Measurements from ENCODE around the gene PBX4.

PBX4 gene

GRCh38 chr19:19643158-19644053 lies 24.9 kb upstream of the PBX4 start, which contains the start of gene GMIP:
Gene GMIP, minus strand, starts transcription at chr19:19643657. Its CDS starts 128 bp downstream, at chr19:19643529.
- Histone ChIP-seq H3K27ac (ENCODE audit: extremely low read depth, low read depth, low read length) (peak within 1 kb of the TSS; percentile 46; the same call in 1 of the 2 replicates), H3K36me3 (ENCODE audit: control insufficient read depth in 2 of 2, insufficient read depth in 1 of 2, low read length in 2 of 2) (peaks cover 6 to 43% of the 10 kb centered on the region in 2 experiments; a peak in 2 of 3 replicates), H3K4me3 (ENCODE audit: low read depth, low read length) (peak within 1 kb of the TSS; percentile 81), H3K4me1 (ENCODE audit: control insufficient read depth, insufficient read depth, low read length) (no peaks in the 10 kb centered on the region), H3K9me3 (ENCODE audit: control insufficient read depth, insufficient read depth, low read depth, low read length) (no peaks in the 10 kb centered on the region)
- POLR2A ChIA-PET = no interaction called here
- CTCF ChIA-PET = interaction anchor here (0.7 to 2.5 kb wide), 13 partner anchors 8 to 153 kb away, joined by 3 to 47 read pairs (median 4); no protein-coding TSS in a partner anchor
- TF ChIP-seq ZNF133 (tag by site-specific recombination; IDR thresholded peaks at IDR 0.05) (no peak), ZNF211 (tag by site-specific recombination; IDR thresholded peaks at IDR 0.05; ENCODE audit: low read depth) (no peak), ZBTB20 (tag by site-specific recombination; IDR thresholded peaks at IDR 0.05) (no peak), ZNF184 (tag by site-specific recombination; IDR thresholded peaks at IDR 0.05) (no peak), ZBTB11 (tag by site-specific recombination; conservative IDR thresholded peaks at IDR 0.05; ENCODE audit: low read depth) (0 out of 2 replicates have a peak, but pooled peaks have one; percentile 14), SCRT1 (tag by site-specific recombination; IDR thresholded peaks at IDR 0.05; ENCODE audit: borderline replicate concordance) (no peak), ZNF792 (tag by site-specific recombination; IDR thresholded peaks at IDR 0.05) (no peak), ZNF624 (tag by site-specific recombination; IDR thresholded peaks at IDR 0.05) (no peak), CTCF (tag by site-specific recombination; IDR thresholded peaks at IDR 0.05) (peak; percentile 62), ZEB2 (tag by site-specific recombination; IDR thresholded peaks at IDR 0.05) (peak; percentile 69; the same call in 1 of the 2 replicates), KLF1 (tag by site-specific recombination; IDR thresholded peaks at IDR 0.05) (no peak), ZNF140 (tag by site-specific recombination; IDR thresholded peaks at IDR 0.05) (no peak), ZNF776 (tag by site-specific recombination; IDR thresholded peaks at IDR 0.05; ENCODE audit: borderline replicate concordance) (no peak), YY1 (tag by site-specific recombination; IDR thresholded peaks at IDR 0.05) (no peak), ZNF660 (tag by site-specific recombination; IDR thresholded peaks at IDR 0.05) (no peak), BCL11A (tag by site-specific recombination; IDR thresholded peaks at IDR 0.05; ENCODE audit: low read depth) (peak; percentile 58; the same call in 1 of the 2 replicates), GLIS2 (tag by site-specific recombination; IDR thresholded peaks at IDR 0.05) (peak; percentile 64), IKZF3 (tag by site-specific recombination; IDR thresholded peaks at IDR 0.05) (peak; percentile 63), ZNF433 (tag by site-specific recombination; IDR thresholded peaks at IDR 0.05; ENCODE audit: low read depth) (no peak), ZNF585B (tag by site-specific recombination; IDR thresholded peaks at IDR 0.05) (no peak), GLIS1 (tag by site-specific recombination; IDR thresholded peaks at IDR 0.05) (peak; percentile 25; the same call in 1 of the 2 replicates), ZNF391 (tag by site-specific recombination; IDR thresholded peaks at IDR 0.05; ENCODE audit: borderline replicate concordance, low read depth) (0 out of 2 replicates have a peak, but pooled peaks have one; percentile 37), ZNF398 (tag by site-specific recombination; IDR thresholded peaks at IDR 0.05) (no peak), ZSCAN16 (tag by site-specific recombination; IDR thresholded peaks at IDR 0.05) (no peak), ZNF777 (tag by site-specific recombination; IDR thresholded peaks at IDR 0.05; ENCODE audit: borderline replicate concordance) (no peak), MYNN (tag by site-specific recombination; IDR thresholded peaks at IDR 0.05; ENCODE audit: borderline replicate concordance) (no peak), ZBTB26 (tag by site-specific recombination; optimal IDR thresholded peaks at IDR 0.05) (peak; percentile 64), ZNF24 (tag by site-specific recombination; IDR thresholded peaks at IDR 0.05) (no peak), MZF1 (tag by site-specific recombination; IDR thresholded peaks at IDR 0.05; ENCODE audit: borderline replicate concordance) (no peak), ZNF404 (tag by site-specific recombination; IDR thresholded peaks at IDR 0.05) (no peak)
